NAMALWA (cell line): ENCODE data around the gene CDC37L1.
A peak's percentile ranks its signal among the peaks of the same experiment; 100 is the strongest.
"Not testable (repeated sequence)": the region's sequence is repeated elsewhere in the genome, so short reads cannot be mapped to it uniquely, and the experiment has no call there.

Source experiments
- DNase-seq: peaks from one replicate; pipeline ENCODE4 v3.0.0-alpha.2; 2015; ENCODE audit warnings: low spot score

CDC37L1 gene

DNA sequence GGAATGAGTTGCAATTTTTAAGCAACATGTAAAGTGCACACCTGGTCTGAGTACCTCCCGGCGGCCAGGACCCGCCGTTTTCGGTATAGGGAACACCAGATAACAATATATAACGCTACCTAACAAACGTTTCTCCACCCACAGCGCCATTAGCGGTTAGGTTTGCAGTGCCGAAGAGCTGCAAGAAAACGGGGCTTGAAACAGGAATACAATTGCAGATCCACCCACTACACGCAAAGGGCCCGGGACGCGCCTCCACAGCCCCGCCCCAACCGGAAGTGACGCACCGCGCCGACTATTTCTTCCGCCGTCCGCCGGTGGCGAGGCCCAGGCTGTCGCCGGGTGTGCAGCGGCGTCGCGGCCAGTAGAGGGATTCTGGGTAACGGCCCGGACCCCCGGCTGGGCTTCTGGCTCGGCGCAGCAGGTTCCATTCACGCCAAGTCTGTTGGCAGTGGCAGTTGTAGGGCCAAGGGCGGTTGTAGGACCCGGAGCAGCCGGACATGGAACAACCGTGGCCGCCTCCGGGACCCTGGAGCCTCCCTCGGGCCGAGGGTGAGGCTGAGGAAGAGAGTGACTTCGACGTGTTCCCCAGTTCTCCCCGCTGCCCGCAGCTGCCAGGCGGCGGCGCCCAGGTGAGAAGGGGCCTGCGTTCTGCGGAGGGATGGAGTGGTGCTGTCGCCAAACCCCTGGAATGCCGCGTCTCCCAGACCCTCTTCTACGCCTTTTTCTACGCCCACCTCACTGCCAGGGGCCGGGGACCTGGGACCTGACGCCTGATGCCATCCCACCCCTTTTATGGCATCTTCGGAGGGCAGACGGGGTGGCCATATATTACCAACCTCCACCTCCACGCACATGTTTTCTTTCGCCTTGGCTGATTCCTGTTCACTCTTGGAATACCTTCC is at the start of gene CDC37L1:
Gene CDC37L1, plus strand, starts transcription at position 302 of the 905 bp plus-strand sequence. Its CDS starts 199 bp downstream, at position 501.
- peak; percentile 97 for DNase-seq

DNA sequence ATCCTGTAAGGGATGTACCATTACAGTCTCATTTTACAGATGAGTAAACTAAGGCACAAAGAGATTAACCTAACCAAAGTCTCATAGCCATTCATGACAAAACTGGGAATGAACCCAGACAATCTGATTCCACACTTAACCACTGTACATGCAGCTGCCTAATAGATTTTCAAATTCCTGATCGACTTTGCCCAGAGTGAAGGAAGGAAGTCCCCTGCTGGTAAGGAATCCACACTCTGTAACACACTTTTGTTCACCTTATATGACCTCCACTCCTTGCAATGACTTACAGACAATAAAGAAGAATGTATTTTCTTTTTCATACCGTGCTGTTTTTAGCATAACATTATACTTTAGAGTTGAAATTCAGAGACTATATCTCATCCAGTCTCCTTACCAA is 48.5 kb upstream of the CDC37L1 start:
- DNase-seq, result no peak

DNA sequence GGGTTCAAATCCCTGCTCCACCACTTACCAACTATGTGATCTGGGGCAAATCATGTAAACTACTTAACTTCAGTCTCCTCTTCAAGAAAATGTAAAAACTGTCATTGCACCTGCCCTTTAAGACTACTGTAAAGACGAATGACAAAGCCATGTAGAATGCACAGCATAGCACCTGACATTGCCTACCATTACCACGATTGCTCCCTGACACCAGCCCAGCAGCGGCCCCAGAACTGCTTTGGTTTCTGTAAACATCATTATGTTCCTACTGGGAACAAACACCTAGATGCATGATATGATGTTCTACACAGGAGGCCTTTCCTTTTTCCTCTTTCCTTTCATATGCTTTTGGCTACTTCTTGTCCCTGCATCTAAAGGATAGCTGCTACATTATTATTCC is 40.4 kb upstream of the CDC37L1 start:
- no peak for DNase-seq

GRCh38 chr9:4639420-4639819 is 39.9 kb upstream of the CDC37L1 start:
- DNase-seq, result no peak

DNA sequence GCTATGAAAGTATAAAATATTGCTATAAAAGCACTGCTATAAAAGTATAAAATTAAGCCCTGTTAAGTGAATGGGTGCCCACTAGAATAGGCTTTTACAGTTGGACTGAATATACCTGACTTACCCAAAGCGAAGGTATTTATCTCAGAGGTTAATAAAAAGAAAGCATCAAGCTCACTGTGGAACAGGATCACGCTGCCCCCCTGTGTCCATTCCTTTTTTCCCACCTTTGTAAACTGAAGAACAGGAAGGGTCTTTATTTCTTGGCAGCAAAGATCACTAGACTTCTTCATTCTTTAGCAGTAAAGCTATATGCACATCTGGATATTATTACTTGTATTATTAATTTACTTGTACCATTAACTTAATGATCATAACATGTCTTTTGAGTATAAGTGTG is 39.3 kb upstream of the CDC37L1 start:
- DNase-seq, result peak; percentile 22

GRCh38 chr9:4642351-4642750 is 37.0 kb upstream of the CDC37L1 start:
- no peak for DNase-seq

DNA sequence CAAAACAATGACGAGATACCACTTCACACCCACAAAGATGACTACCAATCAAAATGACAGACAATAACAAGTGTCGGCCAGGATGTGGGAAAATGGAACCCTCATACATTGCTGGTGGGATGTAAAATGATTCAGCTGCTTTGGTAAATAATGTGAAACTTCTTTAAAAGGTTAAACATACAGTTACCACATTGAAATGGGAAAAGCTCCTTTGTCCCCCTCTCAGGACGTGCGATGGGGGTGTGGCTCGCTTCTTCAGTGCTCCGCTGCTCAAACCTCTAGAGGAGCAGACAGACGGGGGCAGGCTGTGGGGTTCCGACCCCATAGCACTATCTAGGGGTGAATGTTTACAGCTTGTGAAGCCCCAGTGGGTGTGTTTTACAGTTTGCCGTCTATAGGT is 25.3 kb upstream of the CDC37L1 start:
- DNase-seq, result no peak

- no peak for DNase-seq
Observed at GRCh38 chr9:4654538-4654937, 24.8 kb upstream of the CDC37L1 start.

DNA sequence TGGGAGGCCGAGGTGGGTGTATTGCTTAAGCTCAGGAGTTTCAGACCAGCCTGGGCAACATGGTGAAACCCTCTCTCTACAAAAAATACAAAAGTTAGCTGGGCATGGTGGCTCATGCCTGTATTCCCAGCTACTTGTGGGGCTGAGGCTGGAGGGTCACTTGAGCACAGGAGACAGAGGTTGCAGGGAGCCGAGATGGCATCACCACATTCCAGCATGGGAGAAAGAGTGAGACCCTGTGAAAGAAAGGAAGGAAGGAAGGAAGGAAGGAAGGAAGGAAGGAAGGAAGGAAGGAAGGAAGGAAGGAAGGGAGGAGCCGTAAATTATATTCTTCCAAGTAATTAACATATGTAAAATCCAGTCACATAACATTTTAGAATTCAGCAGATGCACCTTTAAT is 23.2 kb upstream of the CDC37L1 start:
- DNase-seq, result not testable (repeated sequence)

DNA sequence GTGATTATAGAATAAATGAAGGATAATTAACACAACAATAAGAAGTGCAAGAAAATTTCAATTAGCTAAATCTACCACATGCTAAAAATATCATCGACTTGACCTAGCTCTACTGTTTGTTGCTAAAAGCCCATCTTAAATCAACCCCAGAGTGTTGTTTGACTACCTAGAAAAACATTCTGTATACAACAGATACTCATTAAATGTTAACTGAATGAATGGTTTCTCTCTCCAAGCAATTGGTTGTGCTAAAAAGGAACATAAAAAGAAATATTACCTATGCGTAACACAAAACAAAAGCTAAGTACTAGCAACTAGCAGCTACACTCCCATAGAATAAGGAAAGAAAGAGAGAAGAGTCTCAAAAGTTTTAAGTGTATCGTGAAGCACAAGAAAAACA is 22.7 kb upstream of the CDC37L1 start:
- DNase-seq, result no peak

GRCh38 chr9:4657426-4658159 is 21.8 kb upstream of the CDC37L1 start:
- DNase-seq, result no peak

- not testable (repeated sequence) for DNase-seq
Observed at GRCh38 chr9:4660665-4661064, 18.7 kb upstream of the CDC37L1 start.

DNA sequence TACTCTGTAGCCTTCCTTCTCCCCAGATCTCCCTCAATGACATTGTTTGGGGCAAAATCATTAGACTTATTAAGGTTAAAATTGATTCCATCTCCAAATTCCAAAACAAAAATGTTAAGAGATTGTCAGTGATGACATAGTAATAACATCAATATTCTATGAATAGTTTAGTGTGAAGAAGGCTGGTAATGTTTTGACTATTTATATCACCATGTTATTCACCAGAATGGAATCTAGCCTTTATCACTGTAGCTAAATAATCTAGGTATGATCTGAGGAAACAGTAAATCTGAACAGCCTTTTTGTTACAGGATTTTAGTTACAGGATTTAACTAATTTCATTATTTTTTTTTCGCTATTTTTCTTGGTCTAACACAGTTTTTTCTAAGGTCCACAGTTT is 18.2 kb upstream of the CDC37L1 start:
- no peak for DNase-seq

DNA sequence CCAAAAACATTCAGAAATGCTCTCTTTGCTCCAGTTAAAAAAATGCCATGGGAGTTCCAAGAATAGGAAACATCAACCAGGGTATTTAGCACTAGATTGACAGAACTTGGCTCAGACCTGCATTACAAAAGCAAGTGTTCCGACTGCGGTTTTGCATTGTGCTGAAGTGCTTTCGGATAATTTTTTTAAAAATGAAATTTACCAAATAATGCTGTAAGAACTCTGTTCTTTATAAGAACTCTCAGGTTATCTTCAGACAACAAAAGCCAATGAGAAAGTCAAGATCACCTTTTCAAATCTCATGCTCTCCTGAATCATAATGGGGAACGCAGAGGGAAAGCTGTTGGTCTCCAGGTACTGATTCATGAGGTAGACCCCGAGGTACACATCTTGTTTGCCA is 17.8 kb upstream of the CDC37L1 start:
- DNase-seq, result no peak

DNA sequence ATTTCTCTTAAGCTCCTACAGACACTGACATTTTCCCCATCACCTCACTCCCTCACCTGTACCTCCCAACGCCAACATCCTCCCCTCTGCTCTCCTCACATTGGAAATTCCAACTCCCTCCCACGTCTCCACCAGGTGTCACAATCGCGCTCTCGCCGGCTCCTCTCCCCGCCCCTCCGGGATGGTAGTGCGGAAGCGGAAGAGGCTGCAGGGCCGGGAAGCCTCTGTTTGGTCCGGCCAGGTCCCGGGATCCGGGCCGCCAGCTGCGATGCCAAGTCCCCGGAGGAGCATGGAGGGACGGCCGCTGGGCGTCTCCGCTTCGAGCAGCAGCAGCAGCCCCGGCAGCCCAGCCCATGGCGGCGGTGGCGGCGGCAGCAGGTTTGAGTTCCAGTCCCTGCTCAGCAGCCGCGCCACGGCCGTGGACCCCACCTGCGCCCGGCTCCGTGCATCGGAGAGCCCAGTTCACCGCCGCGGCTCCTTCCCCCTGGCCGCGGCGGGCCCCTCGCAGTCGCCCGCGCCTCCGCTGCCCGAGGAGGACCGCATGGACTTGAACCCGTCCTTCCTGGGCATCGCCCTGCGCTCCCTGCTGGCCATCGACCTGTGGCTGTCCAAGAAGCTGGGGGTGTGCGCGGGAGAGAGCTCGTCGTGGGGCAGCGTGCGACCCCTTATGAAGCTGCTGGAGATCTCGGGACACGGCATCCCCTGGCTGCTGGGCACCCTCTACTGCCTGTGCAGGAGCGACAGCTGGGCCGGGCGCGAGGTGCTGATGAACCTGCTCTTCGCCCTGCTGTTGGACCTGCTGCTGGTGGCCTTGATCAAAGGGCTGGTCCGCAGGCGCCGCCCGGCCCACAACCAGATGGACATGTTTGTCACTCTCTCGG is 17.0 kb upstream of the CDC37L1 start, which contains the start of gene PLPP6:
Gene PLPP6, plus strand, starts transcription at position 187 of the 881 bp plus-strand sequence. Its CDS starts 82 bp downstream, at position 269.
- DNase-seq, result peak; percentile 78

- DNase-seq, result peak; percentile 43
Observed at GRCh38 chr9:4662989-4663792, 16.2 kb upstream of the CDC37L1 start.

DNA sequence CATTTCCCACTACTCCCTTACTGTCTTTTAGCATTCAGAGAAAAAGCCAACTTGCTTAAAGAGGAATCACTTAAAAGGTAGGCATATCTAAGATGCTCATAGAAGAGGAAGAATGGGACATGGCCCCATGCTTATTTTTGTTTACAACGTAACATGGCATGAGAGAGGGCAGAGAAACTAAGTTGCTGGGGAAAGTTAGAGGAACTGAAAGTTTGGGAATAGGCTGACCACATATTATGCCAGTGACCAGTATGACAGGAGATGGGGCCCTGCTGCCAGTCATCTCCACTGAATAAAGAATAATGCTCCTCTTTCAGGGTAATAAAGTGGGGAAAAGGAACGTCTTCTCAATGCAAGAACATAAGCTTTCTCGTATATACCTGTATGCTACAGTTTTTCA is 15.4 kb upstream of the CDC37L1 start:
- no peak for DNase-seq

GRCh38 chr9:4665357-4665756 is 14.0 kb upstream of the CDC37L1 start:
- DNase-seq, result no peak

GRCh38 chr9:4666042-4666699 is 13.2 kb upstream of the CDC37L1 start, which contains the start of gene SPATA6L:
TSS of gene SPATA6L (minus strand) at chr9:4666480. CDS start at chr9:4666250, 230 bp downstream.
- peak; percentile 57 for DNase-seq

- DNase-seq, result no peak
Observed at GRCh38 chr9:4667681-4668080, 11.7 kb upstream of the CDC37L1 start.

DNA sequence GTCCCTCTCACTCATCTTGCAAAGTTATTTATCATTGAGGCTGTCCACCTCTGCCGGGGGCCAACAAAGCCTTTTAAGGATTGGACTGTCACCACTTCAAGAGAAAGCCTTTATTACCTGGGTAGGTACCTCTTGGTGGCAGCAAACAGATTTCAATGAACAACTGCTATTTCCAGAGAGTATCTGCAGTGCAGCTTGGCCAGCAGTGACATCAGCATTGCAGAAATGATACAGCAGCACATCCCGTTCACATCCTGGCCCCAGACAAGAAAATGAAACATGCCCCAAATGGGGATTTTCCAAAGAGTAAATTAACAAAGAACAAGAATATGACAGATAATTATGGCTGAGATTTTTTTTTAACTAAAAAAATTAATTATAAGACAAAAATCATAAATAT is 10.8 kb upstream of the CDC37L1 start:
- no peak for DNase-seq
